ENCODE results near the gene CDR2. TPM values are rescaled to one million over a fixed set of nuclear protein-coding genes. Genes with fewer than 3 reads are reported as not detected.
"Not testable (repeated sequence)": the region's sequence is repeated elsewhere in the genome, so short reads cannot be mapped to it uniquely, and the experiment has no call there.

Gene CDR2
- total RNA-seq, 2 experiments from 2014 or later: 43.1 to 43.9 TPM

DNA sequence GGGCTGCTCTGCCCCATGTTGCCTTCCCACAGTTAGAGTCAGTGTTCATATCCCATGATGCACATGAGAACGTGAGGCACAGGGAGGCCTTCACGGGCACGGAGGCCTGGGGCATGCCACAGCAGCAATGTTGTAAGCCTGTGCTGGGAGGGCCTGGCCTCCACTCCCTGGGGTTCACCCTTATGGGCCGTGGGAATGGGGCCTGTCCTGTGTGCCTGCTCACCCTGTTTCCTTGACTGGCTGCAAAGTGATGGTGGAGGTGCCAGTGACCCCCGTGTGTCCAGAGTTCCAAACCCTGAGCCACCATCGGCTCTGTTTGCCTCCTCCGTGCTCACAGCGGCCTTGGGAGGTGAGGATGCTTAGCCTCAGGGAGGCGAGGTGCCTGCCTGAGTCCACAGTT, 67.6 kb downstream of the CDR2 start:
- Mint-ChIP-seq H3K36me3 (ENCODE audit: low read depth) (peaks cover 28% of the 10 kb centered on the region), H3K27me3 (no peaks in the 10 kb centered on the region), H3K4me1 (peaks cover 5% of the 10 kb centered on the region), H3K9me3 (no peaks in the 10 kb centered on the region), H3K4me3 (no peak overlapping the region), H3K27ac (no peak overlapping the region)
- ChIA-PET POLR2A (interaction anchor here (1.1 kb wide), 1 partner anchor 8 kb away, joined by 4 read pairs; no protein-coding TSS in a partner anchor), CTCF (no interaction called here)
- no peak for DNase-seq

DNA sequence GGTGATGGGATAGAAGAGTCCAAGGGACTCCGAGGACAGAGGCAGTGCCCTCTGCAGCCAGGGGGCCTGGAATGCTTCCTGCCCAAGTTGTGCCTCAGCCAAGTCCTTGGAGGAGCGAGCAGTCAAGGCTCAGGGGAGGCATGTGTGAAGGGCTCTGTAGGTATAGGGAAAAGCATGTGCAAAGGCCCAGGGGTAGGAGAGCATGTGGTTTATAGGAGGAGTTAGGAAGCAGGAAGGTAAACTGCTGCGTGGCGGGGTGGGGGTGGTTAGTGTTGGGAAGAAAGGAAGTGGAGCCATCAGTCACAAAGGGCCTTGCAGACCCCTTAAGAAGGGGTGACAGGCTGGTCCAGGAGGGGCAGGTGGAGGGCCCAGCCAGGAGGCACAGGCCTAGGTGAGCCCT, 70.0 kb downstream of the CDR2 start:
- Mint-ChIP-seq H3K4me3 (no peak overlapping the region), H3K36me3 (ENCODE audit: low read depth) (peaks cover 29% of the 10 kb centered on the region), H3K27me3 (no peaks in the 10 kb centered on the region), H3K9me3 (no peaks in the 10 kb centered on the region), H3K27ac (no peak overlapping the region), H3K4me1 (peaks cover 20% of the 10 kb centered on the region)
- POLR2A ChIA-PET: no interaction called here
- no peak for DNase-seq
- CTCF ChIA-PET: no interaction called here

DNA sequence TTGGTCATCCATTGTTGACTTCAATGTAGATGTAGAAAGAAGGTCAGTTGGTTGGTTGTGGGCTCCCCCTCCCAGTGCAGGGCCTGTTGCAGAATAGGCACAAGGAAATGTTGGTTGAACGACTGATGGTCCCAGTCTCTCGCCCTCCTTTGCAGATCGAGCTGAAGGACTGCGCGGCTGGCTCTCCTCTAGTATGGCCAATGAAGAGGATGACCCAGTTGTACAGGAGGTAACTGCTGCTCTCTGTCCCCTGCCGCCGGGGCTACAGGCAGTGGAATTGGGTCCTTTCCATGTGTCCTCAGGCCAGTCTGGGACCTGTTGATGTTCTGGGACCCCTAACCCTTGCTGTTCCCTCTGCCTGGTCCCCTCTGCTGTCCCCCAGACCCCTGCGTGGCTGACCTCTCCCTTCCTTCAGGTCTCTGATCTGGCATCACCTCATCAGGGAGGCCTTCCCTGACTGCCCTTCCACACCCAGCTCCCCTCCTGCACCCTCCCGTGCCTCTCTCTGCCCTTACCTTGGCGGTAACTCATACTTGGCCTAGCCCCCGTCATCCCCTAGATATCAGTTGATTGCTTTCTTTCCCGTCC, 71.5 kb downstream of the CDR2 start:
- Mint-ChIP-seq H3K4me3 (no peak overlapping the region), H3K36me3 (ENCODE audit: low read depth) (peaks cover 37% of the 10 kb centered on the region), H3K27me3 (no peaks in the 10 kb centered on the region), H3K27ac (no peak overlapping the region), H3K4me1 (peaks cover 32% of the 10 kb centered on the region), H3K9me3 (no peaks in the 10 kb centered on the region)
- no peak for DNase-seq
- ChIA-PET CTCF (no interaction called here), POLR2A (no interaction called here)

DNA sequence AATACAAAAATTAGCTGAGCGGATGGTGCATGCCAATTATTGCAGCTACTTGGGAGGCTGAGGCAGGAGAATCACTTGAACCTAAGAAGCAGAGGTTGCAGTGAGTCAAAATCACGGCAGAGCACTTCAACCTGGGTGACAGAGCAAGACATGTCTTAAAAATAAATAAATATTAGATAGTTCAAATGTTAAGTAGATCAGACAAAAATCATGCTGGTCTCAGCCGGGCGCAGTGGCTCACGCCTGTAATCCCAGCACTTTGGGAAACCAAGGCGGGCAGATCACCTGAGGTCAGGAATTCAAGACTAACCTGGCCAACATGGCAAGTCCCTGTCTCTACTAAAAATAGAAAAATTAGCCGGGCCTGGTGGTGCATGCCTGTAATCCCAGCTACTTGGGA, 73.0 kb downstream of the CDR2 start:
- POLR2A ChIA-PET: interaction anchor here (5.6 kb wide), 1 partner anchor 95 kb away, joined by 49 read pairs; the partner anchor contains the start of gene EEF2K
- DNase-seq, H3K4me3 Mint-ChIP-seq, H3K27ac Mint-ChIP-seq, H3K9me3 Mint-ChIP-seq, H3K27me3 Mint-ChIP-seq: not testable (repeated sequence)
- CTCF ChIA-PET: interaction anchor here (0.8 to 7.3 kb wide), 8 partner anchors 7 to 1327 kb away, joined by 3 to 183 read pairs (median 5); partner anchors contain the start of gene EEF2K
- Mint-ChIP-seq H3K4me1 (peaks cover 37% of the 10 kb centered on the region), H3K36me3 (ENCODE audit: low read depth) (peaks cover 32% of the 10 kb centered on the region)

DNA sequence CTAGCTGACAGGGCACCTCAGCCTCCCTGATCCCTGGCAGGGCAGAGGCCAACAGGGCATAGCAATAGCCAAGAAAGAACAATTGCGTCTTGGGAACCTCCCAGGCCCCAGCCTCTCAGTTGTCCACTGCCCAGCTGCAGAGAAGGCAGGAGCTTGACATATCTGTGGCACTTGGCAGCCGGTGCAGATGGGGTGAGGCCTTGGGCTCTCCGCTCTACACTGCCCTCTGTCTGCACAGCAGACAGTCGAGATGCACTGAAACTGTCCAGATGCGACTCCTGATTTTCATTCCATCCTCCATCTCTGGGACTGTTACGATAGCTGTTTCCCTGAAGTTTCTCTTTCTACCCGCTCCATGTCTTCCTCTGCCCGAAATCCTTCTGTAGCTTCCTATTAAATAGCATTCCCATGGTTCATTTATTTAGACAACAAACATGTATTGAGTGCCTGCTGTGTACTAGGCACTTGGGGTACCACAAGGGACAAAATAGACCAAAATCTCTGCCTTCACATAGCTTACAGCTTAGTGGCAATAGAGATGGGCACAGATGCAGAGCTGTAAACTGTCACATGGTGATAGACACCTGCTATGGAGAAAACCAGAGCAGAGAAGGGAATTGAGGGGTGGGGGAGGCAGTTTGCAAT, 73.9 kb downstream of the CDR2 start:
- peaks cover 42% of the 10 kb centered on the region for H3K4me1 Mint-ChIP-seq
- no peak overlapping the region for H3K4me3 Mint-ChIP-seq
- POLR2A ChIA-PET: interaction anchor here (0.7 to 5.6 kb wide), 6 partner anchors 14 to 110 kb away, joined by 3 to 49 read pairs (median 4); partner anchors contain the start of genes CDR2 and EEF2K
- CTCF ChIA-PET: interaction anchor here (0.6 to 7.3 kb wide), 22 partner anchors 8 to 1100 kb away, joined by 3 to 183 read pairs (median 4); partner anchors contain the start of gene EEF2K
- peak; percentile 63 for DNase-seq
- H3K27ac Mint-ChIP-seq: peak overlapping the region; percentile 20
- H3K36me3 Mint-ChIP-seq (ENCODE audit: low read depth): peaks cover 32% of the 10 kb centered on the region
- no peaks in the 10 kb centered on the region for H3K9me3 Mint-ChIP-seq
- H3K27me3 Mint-ChIP-seq: no peaks in the 10 kb centered on the region

DNA sequence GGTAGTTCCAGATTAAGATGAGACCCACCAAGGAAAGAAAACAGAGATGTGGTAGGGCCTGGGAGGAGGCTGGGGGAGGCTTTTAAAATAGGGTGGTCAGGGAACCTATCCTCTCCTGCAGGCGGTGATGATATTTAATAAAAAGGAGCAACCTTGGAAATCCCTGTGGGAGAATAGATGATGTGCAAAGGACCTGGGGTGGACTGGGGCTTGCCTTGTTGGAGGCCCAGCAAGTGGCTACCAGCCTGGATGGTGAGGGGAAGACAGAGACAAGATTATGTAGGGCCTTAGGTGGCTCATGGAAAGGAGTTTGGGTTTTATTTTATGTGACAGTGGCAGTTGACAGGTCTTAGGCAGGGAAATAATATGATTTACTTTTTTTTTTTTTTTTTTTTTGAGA, 75.4 kb downstream of the CDR2 start:
- POLR2A ChIA-PET: interaction anchor here (0.6 to 5.6 kb wide), 9 partner anchors 8 to 654 kb away, joined by 3 to 71 read pairs (median 4); partner anchors contain the start of gene EEF2K

DNA sequence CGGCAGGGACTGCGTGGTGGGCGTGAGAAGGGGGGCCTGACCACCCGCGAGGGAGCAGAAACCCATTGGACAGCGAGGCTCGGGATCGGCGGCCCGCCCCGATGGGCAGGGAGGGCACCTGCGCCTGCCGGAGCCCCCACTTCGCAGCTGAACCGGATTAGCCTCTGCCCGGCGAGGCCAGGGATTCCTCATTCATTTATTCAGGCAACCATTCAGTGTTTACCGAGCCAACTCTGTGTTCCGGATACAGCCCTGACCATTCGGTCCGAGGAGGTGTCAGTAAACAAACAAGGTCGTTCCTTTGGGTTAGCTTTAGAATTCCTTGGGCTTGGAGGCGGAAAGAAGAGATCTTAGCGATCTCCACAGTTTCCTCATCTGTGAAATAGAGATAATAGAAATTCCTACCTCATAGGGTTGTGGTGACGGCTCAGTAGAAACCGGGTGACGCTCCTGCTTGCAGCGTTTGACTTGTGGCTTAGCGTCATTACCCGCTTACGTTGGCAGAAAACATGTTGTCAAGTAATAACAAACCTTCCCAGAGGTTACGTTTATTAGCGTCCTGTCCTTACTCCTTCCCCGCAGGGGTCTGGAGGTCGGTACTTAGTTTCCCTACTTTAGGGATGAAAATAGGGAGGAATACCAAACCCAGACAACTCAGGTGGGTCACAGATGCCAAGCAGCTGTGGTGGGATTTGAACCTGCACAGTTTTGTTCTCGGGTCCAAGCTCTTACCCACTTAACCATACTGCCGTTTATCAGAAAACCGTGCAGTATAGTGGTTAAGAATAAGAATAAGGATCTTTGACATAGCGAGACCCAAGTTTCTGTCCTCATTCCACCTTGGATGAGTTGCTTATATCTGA, 76.3 kb downstream of the CDR2 start:
- POLR2A ChIA-PET: interaction anchor here (0.5 to 5.6 kb wide), 16 partner anchors 9 to 982 kb away, joined by 3 to 71 read pairs (median 4); partner anchors contain the start of genes EEF2K and UQCRC2
- Mint-ChIP-seq H3K27me3 (no peaks in the 10 kb centered on the region), H3K27ac (peak overlapping the region; percentile 98), H3K36me3 (ENCODE audit: low read depth) (peaks cover 25% of the 10 kb centered on the region), H3K4me1 (peaks cover 42% of the 10 kb centered on the region), H3K9me3 (no peaks in the 10 kb centered on the region), H3K4me3 (peak overlapping the region; percentile 91)
- CTCF ChIA-PET: interaction anchor here (1.1 to 7.3 kb wide), 6 partner anchors 10 to 290 kb away, joined by 3 to 183 read pairs (median 8); partner anchors contain the start of gene EEF2K
- peak; percentile 80 for DNase-seq

More for the DNA sequence above, 75.4 kb downstream of the CDR2 start:
- Mint-ChIP-seq H3K27ac (peak overlapping the region; percentile 98), H3K9me3 (no peaks in the 10 kb centered on the region), H3K36me3 (ENCODE audit: low read depth) (peaks cover 29% of the 10 kb centered on the region), H3K27me3 (no peaks in the 10 kb centered on the region), H3K4me3 (peak overlapping the region; percentile 91), H3K4me1 (peaks cover 42% of the 10 kb centered on the region)
- DNase-seq: no peak
- CTCF ChIA-PET: interaction anchor here (1.1 to 7.3 kb wide), 5 partner anchors 9 to 105 kb away, joined by 3 to 183 read pairs (median 11); partner anchors contain the start of gene EEF2K

DNA sequence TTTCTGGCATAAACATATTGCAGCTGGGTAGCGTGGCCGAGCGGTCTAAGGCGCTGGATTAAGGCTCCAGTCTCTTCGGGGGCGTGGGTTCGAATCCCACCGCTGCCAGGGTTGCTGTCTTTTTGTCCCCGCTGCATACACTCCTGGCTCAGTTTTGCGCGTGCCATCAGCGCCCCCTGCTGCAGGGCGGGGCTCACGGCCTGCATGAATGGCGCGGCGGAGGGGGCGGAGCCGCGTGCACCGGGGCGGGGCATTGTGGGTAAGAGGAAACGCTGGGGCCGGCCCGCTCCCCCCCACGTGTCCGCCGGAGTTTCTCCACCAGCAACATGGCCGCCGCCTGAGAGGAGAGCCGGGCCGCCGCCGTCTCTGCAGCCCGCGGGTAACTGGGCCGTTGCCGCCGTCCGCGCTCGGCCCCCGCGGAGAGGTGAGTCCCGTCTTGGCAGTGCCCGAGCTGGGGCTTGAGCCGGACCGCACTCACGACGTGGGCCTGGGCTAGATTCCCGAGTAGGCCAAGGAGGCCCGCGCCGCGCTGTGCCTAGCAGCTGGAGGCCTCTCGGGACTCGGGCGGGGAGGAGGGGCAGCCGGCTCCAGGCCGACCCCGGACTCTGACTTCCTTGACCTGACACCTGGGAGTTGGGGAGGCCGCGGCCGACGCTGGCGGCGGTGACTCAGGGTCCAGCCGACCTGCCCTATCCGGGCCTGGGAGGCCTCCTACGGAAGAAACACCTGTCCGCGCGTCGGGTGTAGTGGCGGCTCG, 77.1 kb downstream of the CDR2 start, which contains the start of gene POLR3E:
Gene POLR3E (plus strand): TSS at position 296 of the 757 bp plus-strand sequence. CDS start 5,560 bp downstream, outside the sequence.
- Mint-ChIP-seq H3K36me3 (ENCODE audit: low read depth) (peaks cover 23% of the 10 kb centered on the region), H3K27me3 (no peaks in the 10 kb centered on the region), H3K4me3 (peak within 1 kb of the TSS; percentile 91), H3K27ac (peak within 1 kb of the TSS; percentile 98), H3K4me1 (peaks cover 41% of the 10 kb centered on the region), H3K9me3 (no peaks in the 10 kb centered on the region)
- ChIA-PET POLR2A (interaction anchor here (0.6 to 5.6 kb wide), 15 partner anchors 10 to 345 kb away, joined by 3 to 71 read pairs (median 4); partner anchors contain the start of genes EEF2K and UQCRC2), CTCF (interaction anchor here (0.6 to 7.3 kb wide), 10 partner anchors 22 to 297 kb away, joined by 3 to 183 read pairs (median 4); partner anchors contain the start of gene EEF2K)
- peak; percentile 100 for DNase-seq

DNA sequence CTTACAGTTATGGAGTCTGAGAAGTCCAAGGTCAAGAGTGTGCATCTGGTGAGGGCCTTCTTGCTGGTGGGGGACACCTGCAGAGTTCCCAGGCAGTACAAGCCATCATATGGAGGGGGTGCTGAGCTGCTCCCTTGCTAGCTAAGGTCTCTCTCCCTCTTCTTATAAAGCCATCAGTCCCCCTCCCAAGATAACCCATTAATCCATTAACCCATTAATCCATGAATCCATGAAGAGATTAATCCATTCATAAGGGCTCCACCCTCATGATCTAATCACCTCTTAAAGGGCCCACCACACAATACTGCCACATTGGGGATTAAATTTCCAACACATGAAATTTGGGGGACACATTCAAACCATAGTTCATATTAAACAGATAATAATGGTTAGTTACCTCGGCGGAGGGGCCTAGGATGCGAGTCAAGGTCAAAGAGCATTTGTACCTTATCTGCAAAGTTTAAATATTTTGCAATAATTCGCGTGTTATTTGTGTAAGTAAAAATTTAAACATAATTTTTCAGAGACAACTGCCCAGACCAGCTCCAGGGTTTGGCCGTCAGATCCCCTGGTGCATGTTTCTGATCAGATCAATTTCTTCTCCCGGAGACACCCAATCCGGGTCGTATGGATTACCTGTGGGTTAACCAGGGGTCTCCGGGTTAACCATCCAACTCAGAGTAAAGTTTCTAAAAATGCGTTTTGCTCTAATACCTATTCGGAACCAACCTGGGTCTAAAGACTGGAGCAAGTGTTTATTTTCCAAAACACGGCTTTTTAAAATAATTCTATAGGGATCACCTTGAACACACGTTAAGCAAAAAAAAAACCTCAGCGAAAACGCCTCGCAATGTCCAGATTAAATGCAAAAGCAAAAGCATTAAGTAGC, 78.0 kb downstream of the CDR2 start:
- Mint-ChIP-seq H3K9me3 (no peaks in the 10 kb centered on the region), H3K36me3 (ENCODE audit: low read depth) (peaks cover 20% of the 10 kb centered on the region), H3K4me3 (peak overlapping the region; percentile 91), H3K27ac (peak overlapping the region; percentile 98), H3K4me1 (peaks cover 39% of the 10 kb centered on the region), H3K27me3 (no peaks in the 10 kb centered on the region)
- ChIA-PET POLR2A (interaction anchor here (0.6 to 5.6 kb wide), 9 partner anchors 19 to 306 kb away, joined by 3 to 71 read pairs (median 6); partner anchors contain the start of gene EEF2K), CTCF (interaction anchor here (0.6 to 7.3 kb wide), 9 partner anchors 21 to 296 kb away, joined by 3 to 183 read pairs (median 4); partner anchors contain the start of gene EEF2K)
- DNase-seq: no peak

Data from activated CD4-positive, alpha-beta memory T cell treated with anti-CD3 and anti-CD28 coated beads, Interleukin-2, amount 10 ng/mL, durations not matched to agents 7 days and 5 days (primary cell).